ENCODE measurements around the gene CADPS.

CADPS gene

GRCh38 chr3:62453448-62453847 lies 421.8 kb downstream of the CADPS start:
- Histone ChIP-seq H3K4me3 (ENCODE audit: low read length, poor library complexity, severe bottlenecking) (no peak overlapping the region), H3K9me2 (replicated peaks; ENCODE audit: low read depth, low read length) (no peaks in the 10 kb centered on the region), H4K20me1 (ENCODE audit: insufficient read depth, low read length, poor library complexity, severe bottlenecking) (no peaks in the 10 kb centered on the region), H3K9me3 (ENCODE audit: insufficient read depth, low read depth, low read length) (no peaks in the 10 kb centered on the region), H3K79me2 (ENCODE audit: insufficient read depth, low read length) (no peaks in the 10 kb centered on the region), H3K9ac (ENCODE audit: low read depth, low read length, poor library complexity, severe bottlenecking) (no peak overlapping the region), H3K27me3 (ENCODE audit: insufficient read depth, low read length, poor library complexity, severe bottlenecking) (no peaks in the 10 kb centered on the region), H3K36me3 (ENCODE audit: insufficient read depth, low read length) (no peaks in the 10 kb centered on the region), H2AFZ (ENCODE audit: low read length) (no peak overlapping the region), H3K4me2 (ENCODE audit: low read depth, low read length, poor library complexity, severe bottlenecking) (no peak overlapping the region), H3F3A (ENCODE audit: low read depth) (no peaks in the 10 kb centered on the region), H3K4me1 (ENCODE audit: insufficient read depth, low read length, poor library complexity, severe bottlenecking) (peaks cover 5% of the 10 kb centered on the region)
- TF ChIP-seq CTCF (conservative IDR thresholded peaks at IDR 0.05; ENCODE audit: low read length) (no peak), EZH2phosphoT487 (IDR thresholded peaks at IDR 0.05; ENCODE audit: borderline replicate concordance) (no peak)

- no peak overlapping the region for H3K9ac ChIP-seq (ENCODE audit: low read depth, low read length, poor library complexity, severe bottlenecking)
- no peaks in the 10 kb centered on the region for H3F3A ChIP-seq (ENCODE audit: low read depth)
- H2AFZ ChIP-seq (ENCODE audit: low read length): no peak overlapping the region
- no peaks in the 10 kb centered on the region for H3K9me3 ChIP-seq (ENCODE audit: insufficient read depth, low read depth, low read length)
- H4K20me1 ChIP-seq (ENCODE audit: insufficient read depth, low read length, poor library complexity, severe bottlenecking): no peaks in the 10 kb centered on the region
- no peak overlapping the region for H3K4me2 ChIP-seq (ENCODE audit: low read depth, low read length, poor library complexity, severe bottlenecking)
- H3K9me2 ChIP-seq (replicated peaks; ENCODE audit: low read depth, low read length): no peaks in the 10 kb centered on the region
- no peaks in the 10 kb centered on the region for H3K36me3 ChIP-seq (ENCODE audit: insufficient read depth, low read length)
- no peaks in the 10 kb centered on the region for H3K79me2 ChIP-seq (ENCODE audit: insufficient read depth, low read length)
- TF ChIP-seq CTCF (conservative IDR thresholded peaks at IDR 0.05; ENCODE audit: low read length) (no peak), EZH2phosphoT487 (IDR thresholded peaks at IDR 0.05; ENCODE audit: borderline replicate concordance) (no peak)
- peaks cover 12% of the 10 kb centered on the region for H3K4me1 ChIP-seq (ENCODE audit: insufficient read depth, low read length, poor library complexity, severe bottlenecking)
- no peaks in the 10 kb centered on the region for H3K27me3 ChIP-seq (ENCODE audit: insufficient read depth, low read length, poor library complexity, severe bottlenecking)
- no peak overlapping the region for H3K4me3 ChIP-seq (ENCODE audit: low read length, poor library complexity, severe bottlenecking)
These were observed 423.9 kb downstream of the CADPS start for GRCh38 chr3:62451211-62451887.

GRCh38 chr3:62446337-62446940 lies 428.8 kb downstream of the CADPS start:
- H3K4me2 ChIP-seq (ENCODE audit: low read depth, low read length, poor library complexity, severe bottlenecking): peak overlapping the region; percentile 68
- no peak overlapping the region for H3K4me3 ChIP-seq (ENCODE audit: low read length, poor library complexity, severe bottlenecking)
- H3K9me2 ChIP-seq (replicated peaks; ENCODE audit: low read depth, low read length): no peaks in the 10 kb centered on the region
- peak overlapping the region; percentile 94 for H2AFZ ChIP-seq (ENCODE audit: low read length)
- H3K79me2 ChIP-seq (ENCODE audit: insufficient read depth, low read length): no peaks in the 10 kb centered on the region
- H3K27me3 ChIP-seq (ENCODE audit: insufficient read depth, low read length, poor library complexity, severe bottlenecking): no peaks in the 10 kb centered on the region
- H4K20me1 ChIP-seq (ENCODE audit: insufficient read depth, low read length, poor library complexity, severe bottlenecking): no peaks in the 10 kb centered on the region
- no peaks in the 10 kb centered on the region for H3K36me3 ChIP-seq (ENCODE audit: insufficient read depth, low read length)
- H3F3A ChIP-seq (ENCODE audit: low read depth): no peaks in the 10 kb centered on the region
- TF ChIP-seq EZH2phosphoT487 (IDR thresholded peaks at IDR 0.05; ENCODE audit: borderline replicate concordance): no peak
- no peak for TF ChIP-seq CTCF (conservative IDR thresholded peaks at IDR 0.05; ENCODE audit: low read length)
- H3K9me3 ChIP-seq (ENCODE audit: insufficient read depth, low read depth, low read length): no peaks in the 10 kb centered on the region
- H3K9ac ChIP-seq (ENCODE audit: low read depth, low read length, poor library complexity, severe bottlenecking): no peak overlapping the region
- H3K4me1 ChIP-seq (ENCODE audit: insufficient read depth, low read length, poor library complexity, severe bottlenecking): peaks cover 20% of the 10 kb centered on the region

Measured in Loucy (cell line).